ENCODE results near the gene ANKRD52. TPM values are rescaled to one million over a fixed set of nuclear protein-coding genes. Genes with fewer than 3 reads are reported as not detected.
"Not testable (repeated sequence)": the region's sequence is repeated elsewhere in the genome, so short reads cannot be mapped to it uniquely, and the experiment has no call there.

The ANKRD52 gene
- total RNA-seq, 2 donors from 2014 or later, result 47.4 to 54.8 TPM

GRCh38 chr12:56221757-56222530, 36.2 kb downstream of the ANKRD52 start, which contains the start of gene RNF41:
Gene RNF41 (minus strand): TSS chr12:56221922. CDS start chr12:56214047, 7,875 bp downstream.
- DNase-seq, result peak; percentile 98 to 99
- peak; percentile 79 for ATAC-seq
- intact Hi-C loops (cut with DNase I, micrococcal nuclease), result no loop called here

- intact Hi-C loops (cut with DNase I, micrococcal nuclease), result no loop called here
- peak; percentile 52 to 63 for DNase-seq
- ATAC-seq, result peak; percentile 8
Observed at GRCh38 chr12:56221232-56221756, 36.9 kb downstream of the ANKRD52 start.

GRCh38 chr12:56220611-56221231, 37.5 kb downstream of the ANKRD52 start:
- intact Hi-C loops (cut with DNase I, micrococcal nuclease), result no loop called here
- no peak for ATAC-seq
- no peak for DNase-seq

GRCh38 chr12:56219840-56220239, 38.3 kb downstream of the ANKRD52 start:
- intact Hi-C loops (cut with DNase I, micrococcal nuclease), result no loop called here
- DNase-seq (no peak), ATAC-seq (no peak)

GRCh38 chr12:56216461-56216860, 41.7 kb downstream of the ANKRD52 start:
- intact Hi-C loops (cut with DNase I, micrococcal nuclease), result no loop called here
- DNase-seq (no peak), ATAC-seq (no peak)

- ATAC-seq (no peak), DNase-seq (no peak)
- intact Hi-C loops (cut with DNase I, micrococcal nuclease), result no loop called here
Observed at GRCh38 chr12:56213878-56214277, 44.3 kb downstream of the ANKRD52 start.

GRCh38 chr12:56212361-56212760, 45.8 kb downstream of the ANKRD52 start:
- ATAC-seq, result peak; percentile 42
- intact Hi-C loops (cut with DNase I, micrococcal nuclease), result no loop called here
- no peak for DNase-seq

- intact Hi-C loops (cut with DNase I, micrococcal nuclease), result no loop called here
- DNase-seq (no peak), ATAC-seq (no peak)
Observed at GRCh38 chr12:56208006-56208405, 50.2 kb downstream of the ANKRD52 start.

GRCh38 chr12:56206452-56207166, 51.6 kb downstream of the ANKRD52 start:
- intact Hi-C loops (cut with DNase I, micrococcal nuclease), result no loop called here
- DNase-seq (peak; percentile 51 to 75), ATAC-seq (peak; percentile 86)

- intact Hi-C loops (cut with DNase I, micrococcal nuclease), result no loop called here
- DNase-seq (no peak), ATAC-seq (no peak)
Observed at GRCh38 chr12:56205445-56205844, 52.7 kb downstream of the ANKRD52 start.

GRCh38 chr12:56204275-56204674, 53.9 kb downstream of the ANKRD52 start:
- DNase-seq, result no peak
- no peak for ATAC-seq
- intact Hi-C loops (cut with DNase I, micrococcal nuclease), result no loop called here

GRCh38 chr12:56202838-56203237, 55.3 kb downstream of the ANKRD52 start:
- DNase-seq, result no peak
- ATAC-seq, result no peak
- intact Hi-C loops (cut with DNase I, micrococcal nuclease), result no loop called here

GRCh38 chr12:56202366-56202765, 55.8 kb downstream of the ANKRD52 start:
- intact Hi-C loops (cut with DNase I, micrococcal nuclease), result no loop called here
- DNase-seq (no peak), ATAC-seq (peak; percentile 67)

- DNase-seq, result no peak
- intact Hi-C loops (cut with DNase I, micrococcal nuclease), result no loop called here
- no peak for ATAC-seq
Observed at GRCh38 chr12:56198836-56199235, 59.3 kb downstream of the ANKRD52 start.

GRCh38 chr12:56197921-56198635, 60.1 kb downstream of the ANKRD52 start:
- no peak for ATAC-seq
- intact Hi-C loops (cut with DNase I, micrococcal nuclease), result no loop called here
- no peak for DNase-seq

- DNase-seq; ATAC-seq; intact Hi-C loops (cut with DNase I, micrococcal nuclease): not testable (repeated sequence)
Observed at GRCh38 chr12:56196818-56197550, 61.2 kb downstream of the ANKRD52 start.

GRCh38 chr12:56193025-56193578, 65.1 kb downstream of the ANKRD52 start:
- ATAC-seq (peak; percentile 23), DNase-seq (peak; percentile 74 to 88)
- intact Hi-C loops (cut with DNase I, micrococcal nuclease), result loop anchor here in 1 of 2 donors (2.0 kb wide), 1 partner anchor 32 kb away; the partner anchor contains the start of gene NABP2

- intact Hi-C loops (cut with DNase I, micrococcal nuclease), result loop anchor here in 1 of 2 donors (2.0 kb wide), 1 partner anchor 32 kb away; the partner anchor contains the start of gene NABP2
- ATAC-seq (no peak), DNase-seq (no peak)
Observed at GRCh38 chr12:56192582-56192981, 65.6 kb downstream of the ANKRD52 start.

All from left colon (tissue), 2 donors.